Measurements from ENCODE around the gene C22orf42. TPM values are rescaled to one million over a fixed set of nuclear protein-coding genes. Genes with fewer than 3 reads are reported as not detected.
"Not testable (repeated sequence)": the region's sequence is repeated elsewhere in the genome, so short reads cannot be mapped to it uniquely, and the experiment has no call there.

The C22orf42 gene
- total and polyA plus RNA-seq, 12 donors = 0.17 to 0.80 (median 0.55) TPM; not detected in 7

- H3K27me3 ChIP-seq = no peaks in the 10 kb centered on the region
- no peak overlapping the region for H3K4me3 ChIP-seq
- H3K27ac ChIP-seq = no peak overlapping the region
- WGBS, 4 donors = 39 to 50% (median 46%) methylated on average over 5 to 6 of the region's 6 CpGs
- no peaks in the 10 kb centered on the region for H3K4me1 ChIP-seq (replicated peaks in 1 of 2)
- intact Hi-C loops (cut with DNase I) = no loop called here
- TF ChIP-seq, protein P1, sequence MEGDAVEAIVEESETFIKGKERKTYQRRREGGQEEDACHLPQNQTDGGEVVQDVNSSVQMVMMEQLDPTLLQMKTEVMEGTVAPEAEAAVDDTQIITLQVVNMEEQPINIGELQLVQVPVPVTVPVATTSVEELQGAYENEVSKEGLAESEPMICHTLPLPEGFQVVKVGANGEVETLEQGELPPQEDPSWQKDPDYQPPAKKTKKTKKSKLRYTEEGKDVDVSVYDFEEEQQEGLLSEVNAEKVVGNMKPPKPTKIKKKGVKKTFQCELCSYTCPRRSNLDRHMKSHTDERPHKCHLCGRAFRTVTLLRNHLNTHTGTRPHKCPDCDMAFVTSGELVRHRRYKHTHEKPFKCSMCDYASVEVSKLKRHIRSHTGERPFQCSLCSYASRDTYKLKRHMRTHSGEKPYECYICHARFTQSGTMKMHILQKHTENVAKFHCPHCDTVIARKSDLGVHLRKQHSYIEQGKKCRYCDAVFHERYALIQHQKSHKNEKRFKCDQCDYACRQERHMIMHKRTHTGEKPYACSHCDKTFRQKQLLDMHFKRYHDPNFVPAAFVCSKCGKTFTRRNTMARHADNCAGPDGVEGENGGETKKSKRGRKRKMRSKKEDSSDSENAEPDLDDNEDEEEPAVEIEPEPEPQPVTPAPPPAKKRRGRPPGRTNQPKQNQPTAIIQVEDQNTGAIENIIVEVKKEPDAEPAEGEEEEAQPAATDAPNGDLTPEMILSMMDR (IDR thresholded peaks at IDR 0.05) = no peak
- TF ChIP-seq POLR2A (IDR thresholded peaks at IDR 0.05) = no peak
- no peaks in the 10 kb centered on the region for H3K36me3 ChIP-seq (replicated peaks in 1 of 2)
- no peaks in the 10 kb centered on the region for H3K9me3 ChIP-seq (replicated peaks in 1 of 3)
- no peak for DNase-seq
Observed at GRCh38 chr22:32164075-32164860, 5.2 kb upstream of the C22orf42 start.

DNA sequence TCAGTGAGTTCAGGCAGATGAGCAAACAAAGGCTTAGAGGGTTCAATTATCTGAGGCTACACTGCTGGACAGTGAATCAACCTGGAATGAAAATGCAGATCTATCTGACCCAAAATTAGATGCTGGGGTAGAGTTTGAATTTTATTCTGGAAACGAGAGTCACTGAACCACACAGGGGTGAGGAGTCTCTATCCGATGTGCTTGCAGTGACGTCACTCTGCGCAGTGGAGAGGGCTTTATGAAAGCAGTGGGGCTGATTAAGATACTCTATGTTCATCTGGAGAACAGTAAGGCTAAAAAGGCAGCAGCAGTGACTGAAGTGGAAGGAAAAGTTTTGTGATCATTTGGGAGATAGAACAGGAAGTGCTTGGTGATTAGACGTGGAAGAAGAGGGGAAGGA lies 1.3 kb upstream of the C22orf42 start:
- intact Hi-C loops (cut with DNase I) = not testable (repeated sequence)

GRCh38 chr22:32157632-32158031 lies 1.5 kb downstream of the C22orf42 start:
- intact Hi-C loops (cut with DNase I) = not testable (repeated sequence)
- WGBS, 4 donors = 52 to 75% (median 57%) methylated on average over 4 to 5 of the region's 5 CpGs
- DNase-seq = peak in 1 of 7 donors; percentile 9

More for the DNA sequence above, 1.3 kb upstream of the C22orf42 start:
- not testable (repeated sequence) for H3K4me1 ChIP-seq (replicated peaks in 1 of 2); H3K27ac ChIP-seq; H3K36me3 ChIP-seq (replicated peaks in 1 of 2); DNase-seq; H3K27me3 ChIP-seq; H3K4me3 ChIP-seq; H3K9me3 ChIP-seq (replicated peaks in 1 of 3)
- WGBS, 4 donors = 75 to 80% (median 77%) methylated on average over 5 of the region's 5 CpGs

DNA sequence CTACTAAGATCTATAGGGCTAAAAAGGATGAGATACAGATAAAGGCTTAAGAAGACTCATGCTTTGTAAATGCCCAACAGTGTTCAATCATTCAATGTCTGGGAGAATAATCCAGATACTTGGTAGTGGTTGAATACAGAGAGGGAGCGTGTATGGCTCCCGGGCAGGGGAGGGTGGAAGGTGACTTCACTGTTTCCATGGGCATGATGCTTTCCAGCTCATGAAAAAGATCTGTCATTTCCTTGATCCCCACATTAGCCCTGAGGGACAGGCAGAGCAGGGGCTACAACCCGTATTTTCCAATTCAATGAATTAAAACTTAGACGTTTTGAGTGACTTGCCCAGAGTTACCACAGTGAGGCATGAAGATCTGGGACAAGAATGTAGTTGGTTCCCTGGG lies 4.4 kb downstream of the C22orf42 start:
- H3K27ac ChIP-seq; H3K4me3 ChIP-seq; H3K36me3 ChIP-seq (replicated peaks in 1 of 2); H3K9me3 ChIP-seq (replicated peaks in 1 of 3); DNase-seq; H3K4me1 ChIP-seq (replicated peaks in 1 of 2); H3K27me3 ChIP-seq; intact Hi-C loops (cut with DNase I): not testable (repeated sequence)
- 55 to 75% (median 72%) methylated on average over 4 of the region's 4 CpGs for WGBS, 4 donors

More at GRCh38 chr22:32157632-32158031, 1.5 kb downstream of the C22orf42 start:
- H3K27ac ChIP-seq; H3K9me3 ChIP-seq (replicated peaks in 1 of 3); H3K4me1 ChIP-seq (replicated peaks in 1 of 2); H3K4me3 ChIP-seq; H3K27me3 ChIP-seq; H3K36me3 ChIP-seq (replicated peaks in 1 of 2): not testable (repeated sequence)

GRCh38 chr22:32151641-32152040 lies 7.5 kb downstream of the C22orf42 start:
- 50 to 78% (median 65%) methylated on average over 6 of the region's 6 CpGs for WGBS, 4 donors
- DNase-seq; H3K4me3 ChIP-seq; H3K27me3 ChIP-seq; H3K4me1 ChIP-seq (replicated peaks in 1 of 2); intact Hi-C loops (cut with DNase I); H3K9me3 ChIP-seq (replicated peaks in 1 of 3); H3K27ac ChIP-seq; H3K36me3 ChIP-seq (replicated peaks in 1 of 2): not testable (repeated sequence)

- H3K9me3 ChIP-seq (replicated peaks in 1 of 3); H3K27me3 ChIP-seq; intact Hi-C loops (cut with DNase I); H3K36me3 ChIP-seq (replicated peaks in 1 of 2); H3K27ac ChIP-seq; H3K4me1 ChIP-seq (replicated peaks in 1 of 2); H3K4me3 ChIP-seq; DNase-seq: not testable (repeated sequence)
- 52 to 65% (median 52%) methylated on average over 7 of the region's 7 CpGs for WGBS, 4 donors
Observed at GRCh38 chr22:32150647-32151046, 8.5 kb downstream of the C22orf42 start.

GRCh38 chr22:32148372-32148771 lies 10.7 kb downstream of the C22orf42 start:
- H3K27ac ChIP-seq; H3K9me3 ChIP-seq (replicated peaks in 1 of 3); intact Hi-C loops (cut with DNase I): not testable (repeated sequence)

DNA sequence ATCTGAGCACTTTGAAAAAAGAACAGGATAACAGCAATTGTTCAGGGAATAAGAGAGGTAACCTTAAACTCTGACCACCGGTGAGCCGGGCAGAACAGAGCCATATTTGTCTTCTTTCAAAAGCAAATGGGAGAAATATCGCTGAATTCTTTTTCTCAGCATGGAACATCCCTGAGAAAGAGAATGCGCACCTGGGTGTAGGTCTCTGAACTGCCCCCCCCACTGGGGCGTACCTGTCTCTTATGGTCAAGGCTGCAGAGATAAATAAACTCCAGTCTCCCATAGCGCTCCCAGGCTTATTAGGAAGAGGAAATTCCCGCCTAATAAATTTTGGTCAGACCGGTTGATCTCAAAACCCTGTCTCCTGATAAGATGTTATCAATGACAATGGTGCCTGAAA lies 12.0 kb downstream of the C22orf42 start:
- intact Hi-C loops (cut with DNase I); H3K4me1 ChIP-seq (replicated peaks in 1 of 2); DNase-seq; H3K27me3 ChIP-seq; H3K4me3 ChIP-seq; H3K36me3 ChIP-seq (replicated peaks in 1 of 2); H3K9me3 ChIP-seq (replicated peaks in 1 of 3); H3K27ac ChIP-seq: not testable (repeated sequence)
- WGBS, 4 donors = 78 to 88% (median 82%) methylated on average over 8 of the region's 8 CpGs

More at GRCh38 chr22:32148372-32148771, 10.7 kb downstream of the C22orf42 start:
- H3K36me3 ChIP-seq (replicated peaks in 1 of 2); DNase-seq; H3K4me1 ChIP-seq (replicated peaks in 1 of 2); H3K4me3 ChIP-seq; H3K27me3 ChIP-seq: not testable (repeated sequence)
- WGBS, 4 donors = 81 to 86% (median 84%) methylated on average over 4 of the region's 4 CpGs

All from adrenal gland (tissue), 12 donors.